Astrocyte of the cerebellum (primary cell): ENCODE results near the gene GLTP.
"Not testable (repeated sequence)": the region's sequence is repeated elsewhere in the genome, so short reads cannot be mapped to it uniquely, and the experiment has no call there.

Experiments used
- DNase-seq: peaks from one replicate; pipeline ENCODE4 v3.0.0-alpha.2; 2011; ENCODE audit warnings: low read depth
- H3K4me3 ChIP-seq: 2 replicates; pipeline ENCODE4 v1.5.1; 2011; ENCODE audit warnings: mild to moderate bottlenecking, low read depth, low read length, moderate library complexity
- CTCF ChIP-seq: IDR thresholded peaks from 2 replicates; pipeline ENCODE4 v1.5.1; 2012; ENCODE audit warnings: low read length, low read depth, moderate library complexity, mild to moderate bottlenecking; ENCODE audit errors: missing control alignments
- in situ Hi-C: cut with HindIII; loops from 2 replicates; pipeline ENCODE4 v1.10.0; 2017; ENCODE audit warnings: low sequenced_read_pairs

Gene GLTP

GRCh38 chr12:109896188-109896587 is 15.8 kb upstream of the GLTP start:
- TF ChIP-seq CTCF = no peak
- DNase-seq = no peak
- no peak overlapping the region for H3K4me3 ChIP-seq
- in situ Hi-C loops = no loop called here

- H3K4me3 ChIP-seq = no peak overlapping the region
- in situ Hi-C loops = no loop called here
- TF ChIP-seq CTCF = no peak
- DNase-seq = no peak
Measured at GRCh38 chr12:109894939-109895338, 14.6 kb upstream of the GLTP start.

GRCh38 chr12:109893261-109893995 is 13.1 kb upstream of the GLTP start:
- in situ Hi-C loops = no loop called here
- TF ChIP-seq CTCF = no peak
- no peak for DNase-seq
- H3K4me3 ChIP-seq = no peak overlapping the region

GRCh38 chr12:109892748-109893147 is 12.4 kb upstream of the GLTP start:
- no peak for TF ChIP-seq CTCF
- DNase-seq = no peak
- in situ Hi-C loops = no loop called here
- no peak overlapping the region for H3K4me3 ChIP-seq

- in situ Hi-C loops = no loop called here
- no peak for DNase-seq
- no peak overlapping the region for H3K4me3 ChIP-seq
- TF ChIP-seq CTCF = no peak
Measured at GRCh38 chr12:109892165-109892715, 11.9 kb upstream of the GLTP start.

- H3K4me3 ChIP-seq, DNase-seq, in situ Hi-C loops: not testable (repeated sequence)
Measured at GRCh38 chr12:109891731-109892130, 11.4 kb upstream of the GLTP start.

- in situ Hi-C loops = no loop called here
- TF ChIP-seq CTCF = no peak
- no peak overlapping the region for H3K4me3 ChIP-seq
Measured at GRCh38 chr12:109890620-109891170, 10.4 kb upstream of the GLTP start.

More at GRCh38 chr12:109890620-109891170, 10.4 kb upstream of the GLTP start:
- DNase-seq = no peak
